Measurements from ENCODE around the gene NISCH. TPM values are rescaled to one million over a fixed set of nuclear protein-coding genes. Genes with fewer than 3 reads are reported as not detected.

Gene NISCH
- 10 to 100 TPM; 80.2 to 81.7 TPM for total RNA-seq

DNA sequence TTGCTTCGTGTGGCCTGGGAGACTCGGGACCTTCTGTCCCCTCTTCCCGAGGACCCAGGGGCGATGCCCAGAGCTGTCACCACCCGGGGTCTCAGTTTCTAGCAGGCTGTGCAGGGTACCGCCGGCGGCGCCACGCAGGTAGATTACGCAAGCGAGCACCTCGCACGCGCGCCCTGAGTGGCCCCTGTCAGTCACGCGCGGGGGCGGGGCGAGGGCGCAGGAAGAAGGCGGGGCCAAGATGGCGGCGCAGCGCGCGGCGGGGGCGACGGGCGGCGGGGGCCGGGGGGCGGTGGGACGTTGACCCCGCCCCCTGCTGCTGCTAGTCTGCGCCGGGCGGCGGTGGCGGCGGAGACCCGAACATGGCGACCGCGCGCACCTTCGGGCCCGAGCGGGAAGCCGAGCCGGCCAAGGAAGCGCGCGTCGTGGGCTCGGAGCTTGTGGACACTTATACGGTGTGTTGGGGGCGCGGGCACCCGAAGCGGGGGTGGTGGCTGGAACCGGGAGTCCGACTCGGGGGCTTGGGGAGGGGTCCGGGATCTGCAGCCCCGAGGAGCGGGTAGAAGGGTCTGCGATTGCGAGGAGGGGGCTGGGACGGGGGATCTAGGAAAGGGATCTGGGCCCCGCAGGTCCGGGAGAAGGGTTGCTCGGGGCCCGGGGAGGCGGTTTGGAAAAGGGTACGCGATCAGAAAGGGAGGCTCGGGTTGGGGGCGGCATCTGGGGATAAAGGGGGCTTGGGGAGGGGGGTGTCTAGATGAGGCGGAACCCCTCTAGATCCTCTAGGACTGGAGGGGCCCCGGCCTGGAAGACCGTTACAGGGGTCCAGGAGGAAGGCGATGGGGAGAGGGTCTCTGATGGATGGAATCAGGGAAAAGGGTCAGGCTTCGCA lies at the start of gene NISCH:
TSS of gene NISCH (plus strand) at position 322 of the 886 bp plus-strand sequence. CDS start at position 360, 38 bp downstream.
- DNase-seq (peak; percentile 98 to 99), ATAC-seq (replicated peaks in 1 of 2) (peak; percentile 94 to 96)
- Mint-ChIP-seq H3K4me3 (peak within 1 kb of the TSS; percentile 90 to 95), H3K4me1 (ENCODE audit: low read depth) (peaks cover 32% of the 10 kb centered on the region), H3K27ac (peak within 1 kb of the TSS; percentile 85), H3K9me3 (no peaks in the 10 kb centered on the region), H3K36me3 (ENCODE audit: insufficient read depth in 2 of 2) (peaks cover 2 to 9% of the 10 kb centered on the region in 2 donors), H3K27me3 (ENCODE audit: low read depth) (no peaks in the 10 kb centered on the region)

DNA sequence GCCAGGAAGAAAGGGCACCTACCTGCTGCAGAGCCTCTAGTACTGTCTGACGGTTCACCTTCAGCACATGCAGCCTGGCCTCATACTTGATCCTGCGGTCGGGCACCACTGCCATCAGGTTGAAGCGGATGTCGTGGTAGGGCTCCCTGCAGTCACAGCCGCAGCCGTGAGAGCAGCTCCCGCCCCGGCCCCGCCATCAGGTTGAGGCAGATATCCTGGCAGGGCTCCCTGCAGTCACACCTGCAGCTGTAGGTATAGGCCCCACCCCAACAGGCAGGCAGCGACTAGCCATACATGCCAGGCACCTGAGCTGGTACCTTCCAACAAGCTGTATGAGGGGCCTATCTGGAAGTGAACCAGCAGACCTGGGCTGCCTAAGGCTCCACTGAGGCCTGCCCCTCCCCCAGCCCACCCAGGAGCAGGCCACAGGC lies 49.2 kb upstream of the NISCH start:
- Mint-ChIP-seq H3K36me3 (ENCODE audit: insufficient read depth in 2 of 2) (peaks cover 7 to 12% of the 10 kb centered on the region in 2 donors), H3K27ac (no peak overlapping the region), H3K4me3 (no peak overlapping the region), H3K4me1 (ENCODE audit: low read depth) (peaks cover 25% of the 10 kb centered on the region), H3K27me3 (ENCODE audit: low read depth) (no peaks in the 10 kb centered on the region), H3K9me3 (no peaks in the 10 kb centered on the region)
- DNase-seq = no peak
- ATAC-seq (replicated peaks in 1 of 2) = no peak

DNA sequence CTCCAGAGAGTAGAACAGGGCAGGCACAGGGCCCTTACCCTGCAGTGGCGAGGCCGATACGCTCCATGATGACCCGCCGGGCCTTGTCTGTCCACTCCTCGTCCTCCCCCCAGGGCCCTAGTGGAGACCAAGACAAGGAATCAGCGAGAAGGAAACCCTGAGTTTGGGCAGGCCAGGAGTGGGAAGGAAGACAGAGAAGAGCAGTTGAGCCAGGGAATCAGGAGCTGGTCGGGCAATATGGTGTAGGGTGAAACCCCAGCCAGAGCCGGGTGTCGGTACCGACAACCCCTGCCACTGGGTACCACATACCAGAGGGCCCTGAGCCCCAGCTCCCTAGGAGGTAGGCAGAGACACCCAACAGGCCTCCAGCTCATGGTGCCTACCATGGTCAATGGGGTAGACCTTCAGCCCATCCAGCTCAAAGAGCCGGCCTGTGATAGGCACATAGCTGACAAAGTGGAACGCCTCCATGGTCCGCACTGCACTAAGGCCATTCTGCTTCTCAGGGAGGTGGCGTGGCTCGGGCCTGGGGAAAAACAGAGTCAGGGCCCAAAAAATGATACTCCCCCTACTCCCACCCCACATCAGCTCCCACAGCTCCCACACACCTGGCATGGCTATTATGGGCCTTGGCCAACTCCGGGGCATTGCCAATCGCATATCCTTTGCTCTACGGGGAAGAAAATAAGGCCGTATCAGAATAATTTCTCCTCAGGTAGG lies 48.5 kb upstream of the NISCH start:
- Mint-ChIP-seq H3K27me3 (ENCODE audit: low read depth) (no peaks in the 10 kb centered on the region), H3K36me3 (ENCODE audit: insufficient read depth in 2 of 2) (peaks cover 7 to 12% of the 10 kb centered on the region in 2 donors), H3K27ac (no peak overlapping the region), H3K9me3 (no peaks in the 10 kb centered on the region), H3K4me1 (ENCODE audit: low read depth) (peaks cover 32% of the 10 kb centered on the region), H3K4me3 (no peak overlapping the region)
- ATAC-seq (replicated peaks in 1 of 2) (no peak), DNase-seq (no peak)

DNA sequence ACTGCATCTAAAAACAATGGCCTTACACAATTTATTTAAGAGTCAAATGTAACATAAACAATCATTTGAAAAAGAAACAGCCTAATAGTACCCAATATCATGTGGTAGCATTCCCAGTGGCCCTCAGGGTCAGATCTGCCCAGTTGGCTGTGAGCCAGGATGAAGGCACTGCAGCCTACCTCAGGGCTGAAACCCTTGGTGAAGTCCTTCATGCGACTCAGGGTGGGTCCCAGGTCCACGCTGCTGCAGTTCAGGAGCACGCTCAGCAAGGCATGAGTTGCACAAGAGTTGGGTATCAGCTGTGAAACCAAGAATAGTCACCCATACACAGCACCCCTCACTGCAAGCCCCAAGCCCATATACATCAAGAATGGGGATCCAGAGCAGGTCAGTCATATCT lies 47.6 kb upstream of the NISCH start:
- Mint-ChIP-seq H3K4me1 (ENCODE audit: low read depth) (peaks cover 39% of the 10 kb centered on the region), H3K36me3 (ENCODE audit: insufficient read depth in 2 of 2) (peaks cover 7 to 12% of the 10 kb centered on the region in 2 donors), H3K9me3 (no peaks in the 10 kb centered on the region), H3K27me3 (ENCODE audit: low read depth) (no peaks in the 10 kb centered on the region), H3K27ac (peak overlapping the region; percentile 90), H3K4me3 (peak overlapping the region; percentile 95 to 99)
- ATAC-seq (replicated peaks in 1 of 2) (no peak), DNase-seq (no peak)

GRCh38 chr3:52408466-52408865 lies 46.9 kb upstream of the NISCH start:
- H3K27ac Mint-ChIP-seq = peak overlapping the region; percentile 90
- peaks cover 7 to 9% of the 10 kb centered on the region in 2 donors for H3K36me3 Mint-ChIP-seq (ENCODE audit: insufficient read depth in 2 of 2)
- peaks cover 45% of the 10 kb centered on the region for H3K4me1 Mint-ChIP-seq (ENCODE audit: low read depth)
- DNase-seq (no peak), ATAC-seq (replicated peaks in 1 of 2) (no peak)
- peak overlapping the region; percentile 95 to 99 for H3K4me3 Mint-ChIP-seq
- H3K9me3 Mint-ChIP-seq = no peaks in the 10 kb centered on the region
- no peaks in the 10 kb centered on the region for H3K27me3 Mint-ChIP-seq (ENCODE audit: low read depth)

GRCh38 chr3:52415800-52416199 lies 39.6 kb upstream of the NISCH start:
- H3K36me3 Mint-ChIP-seq (ENCODE audit: insufficient read depth in 2 of 2) = peaks cover 2 to 3% of the 10 kb centered on the region in 2 donors
- no peak for ATAC-seq (replicated peaks in 1 of 2)
- H3K9me3 Mint-ChIP-seq = no peaks in the 10 kb centered on the region
- no peak overlapping the region for H3K4me3 Mint-ChIP-seq
- peaks cover 24% of the 10 kb centered on the region for H3K4me1 Mint-ChIP-seq (ENCODE audit: low read depth)
- DNase-seq = no peak
- peak overlapping the region; percentile 57 for H3K27ac Mint-ChIP-seq
- H3K27me3 Mint-ChIP-seq (ENCODE audit: low read depth) = no peaks in the 10 kb centered on the region

DNA sequence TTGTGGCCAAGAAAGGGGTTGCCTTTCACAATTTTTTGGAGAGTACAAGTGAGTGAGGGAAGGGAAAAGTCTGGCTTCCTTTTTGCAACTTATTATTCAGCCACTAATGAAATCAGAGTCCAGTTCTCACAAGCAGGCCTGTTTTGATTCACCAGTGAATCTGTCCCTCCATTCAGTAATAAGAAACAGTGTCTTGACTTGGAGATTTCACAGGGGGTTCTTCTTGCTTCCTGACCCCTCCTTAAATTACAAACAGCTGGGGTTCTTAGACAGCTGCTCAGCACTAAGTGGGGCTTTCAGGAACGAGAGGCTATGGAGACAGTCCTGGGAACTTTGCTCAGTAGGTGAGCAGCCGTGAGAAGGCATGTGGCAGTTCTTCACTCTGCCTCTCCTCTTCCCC lies 35.0 kb upstream of the NISCH start:
- no peak overlapping the region for H3K4me3 Mint-ChIP-seq
- DNase-seq (no peak), ATAC-seq (replicated peaks in 1 of 2) (no peak)
- H3K36me3 Mint-ChIP-seq (ENCODE audit: insufficient read depth in 2 of 2) = no peaks in the 10 kb centered on the region
- no peaks in the 10 kb centered on the region for H3K27me3 Mint-ChIP-seq (ENCODE audit: low read depth)
- no peak overlapping the region for H3K27ac Mint-ChIP-seq
- H3K4me1 Mint-ChIP-seq (ENCODE audit: low read depth) = no peaks in the 10 kb centered on the region
- H3K9me3 Mint-ChIP-seq = no peaks in the 10 kb centered on the region

- Mint-ChIP-seq H3K4me1 (ENCODE audit: low read depth) (no peaks in the 10 kb centered on the region), H3K27me3 (ENCODE audit: low read depth) (no peaks in the 10 kb centered on the region), H3K27ac (no peak overlapping the region), H3K9me3 (no peaks in the 10 kb centered on the region), H3K36me3 (ENCODE audit: insufficient read depth in 2 of 2) (no peaks in the 10 kb centered on the region), H3K4me3 (no peak overlapping the region)
- no peak for ATAC-seq (replicated peaks in 1 of 2)
- no peak for DNase-seq
Measured at GRCh38 chr3:52422669-52423068, 32.7 kb upstream of the NISCH start.

- no peak for DNase-seq
- no peaks in the 10 kb centered on the region for H3K27me3 Mint-ChIP-seq (ENCODE audit: low read depth)
- H3K9me3 Mint-ChIP-seq = no peaks in the 10 kb centered on the region
- no peaks in the 10 kb centered on the region for H3K4me1 Mint-ChIP-seq (ENCODE audit: low read depth)
- H3K36me3 Mint-ChIP-seq (ENCODE audit: insufficient read depth in 2 of 2) = no peaks in the 10 kb centered on the region
- ATAC-seq (replicated peaks in 1 of 2) = no peak
- H3K27ac Mint-ChIP-seq = no peak overlapping the region
- no peak overlapping the region for H3K4me3 Mint-ChIP-seq
Measured at GRCh38 chr3:52423173-52423572, 32.2 kb upstream of the NISCH start.

DNA sequence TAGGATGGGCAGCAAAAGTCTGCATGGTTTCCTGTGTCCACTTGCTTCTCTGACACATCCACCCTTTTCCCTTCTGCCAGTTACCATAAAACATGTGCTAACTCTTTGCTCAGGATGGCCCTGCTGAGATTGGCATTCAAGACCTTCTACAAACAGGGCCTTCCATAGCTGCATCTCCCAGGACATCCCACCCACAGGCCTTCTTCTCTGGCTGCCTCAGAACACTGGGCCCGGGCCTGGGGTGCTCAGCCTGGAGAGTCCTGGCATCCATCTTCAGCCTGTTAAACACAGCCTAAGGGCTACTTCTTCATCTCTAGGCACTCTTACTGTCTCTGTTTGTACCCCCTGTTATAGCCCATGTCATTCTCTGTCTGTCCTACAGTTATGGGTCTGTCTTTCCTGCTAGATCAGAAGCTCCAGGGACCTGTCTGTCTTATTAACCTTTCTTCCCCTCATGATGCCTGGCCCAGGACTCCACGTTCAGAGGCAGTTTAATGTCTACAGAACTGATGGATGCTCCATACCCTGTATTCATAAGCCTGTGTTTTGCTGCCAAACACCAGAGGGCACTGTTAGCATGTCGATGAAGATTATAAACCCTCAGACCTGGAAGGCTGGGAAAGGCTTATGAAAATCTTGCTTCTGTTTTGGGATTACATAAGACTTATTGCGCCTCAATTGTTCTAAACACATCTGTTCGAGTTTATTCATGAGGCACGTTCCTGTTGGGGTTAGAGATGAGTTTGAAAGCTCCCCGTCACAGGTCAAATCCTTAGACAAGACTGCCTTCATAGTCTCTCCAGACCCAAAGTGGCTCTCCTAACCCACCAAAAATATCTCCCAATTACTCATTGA lies 27.0 kb upstream of the NISCH start:
- ATAC-seq (replicated peaks in 1 of 2) (peak; percentile 62 to 73), DNase-seq (peak; percentile 33 to 38)
- Mint-ChIP-seq H3K27me3 (ENCODE audit: low read depth) (no peaks in the 10 kb centered on the region), H3K4me1 (ENCODE audit: low read depth) (no peaks in the 10 kb centered on the region), H3K9me3 (no peaks in the 10 kb centered on the region), H3K36me3 (ENCODE audit: insufficient read depth in 2 of 2) (no peaks in the 10 kb centered on the region), H3K27ac (no peak overlapping the region), H3K4me3 (no peak overlapping the region)

DNA sequence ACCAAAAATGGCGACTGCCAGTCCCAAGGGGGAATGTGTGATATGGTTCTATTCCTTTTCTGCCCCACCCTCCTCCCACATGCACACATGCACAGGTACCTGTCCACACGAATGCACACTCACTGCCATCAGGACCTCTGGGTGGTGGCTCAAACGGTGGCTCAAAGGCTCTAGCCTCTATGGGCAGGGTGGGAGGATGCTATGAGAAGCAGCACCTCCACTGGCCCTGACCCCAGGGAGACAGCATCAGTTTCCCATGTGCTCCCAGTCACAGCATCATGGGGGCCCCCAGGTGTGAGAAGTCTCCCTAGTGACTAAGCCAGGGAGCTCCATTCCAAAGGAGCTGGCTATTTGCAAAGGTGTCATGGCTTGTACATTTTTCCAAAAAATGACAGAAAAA lies 26.4 kb upstream of the NISCH start:
- DNase-seq = no peak
- H3K27me3 Mint-ChIP-seq (ENCODE audit: low read depth) = no peaks in the 10 kb centered on the region
- no peak overlapping the region for H3K4me3 Mint-ChIP-seq
- ATAC-seq (replicated peaks in 1 of 2) = no peak
- no peaks in the 10 kb centered on the region for H3K9me3 Mint-ChIP-seq
- no peaks in the 10 kb centered on the region for H3K4me1 Mint-ChIP-seq (ENCODE audit: low read depth)
- no peak overlapping the region for H3K27ac Mint-ChIP-seq
- no peaks in the 10 kb centered on the region for H3K36me3 Mint-ChIP-seq (ENCODE audit: insufficient read depth in 2 of 2)

- H3K27me3 Mint-ChIP-seq (ENCODE audit: low read depth) = no peaks in the 10 kb centered on the region
- ATAC-seq (replicated peaks in 1 of 2) = no peak
- no peak overlapping the region for H3K27ac Mint-ChIP-seq
- H3K36me3 Mint-ChIP-seq (ENCODE audit: insufficient read depth in 2 of 2) = no peaks in the 10 kb centered on the region
- H3K9me3 Mint-ChIP-seq = no peaks in the 10 kb centered on the region
- no peak overlapping the region for H3K4me3 Mint-ChIP-seq
- H3K4me1 Mint-ChIP-seq (ENCODE audit: low read depth) = no peaks in the 10 kb centered on the region
- no peak for DNase-seq
Measured at GRCh38 chr3:52429779-52430415, 25.5 kb upstream of the NISCH start.
